Right ventricle myocardium inferior (tissue), 1 donor: ENCODE results near the gene TNFRSF21. TPM values are rescaled to one million over a fixed set of nuclear protein-coding genes. Genes with fewer than 3 reads are reported as not detected.

Experiments
- ATAC-seq: fragments of 200-7000 bp; cut with Tn5 transposase; one replicate; pipeline ENCODE4 v1.9.1; 2020; ENCODE audit warnings: mild to moderate bottlenecking, moderate library complexity
- DNase-seq: peaks from one replicate; pipeline ENCODE4 v3.0.0; 2021; ENCODE audit errors: missing footprints
- intact Hi-C: fragments of 100-400 bp; cut with DNase I; formaldehyde crosslinking; loops from one replicate; pipeline ENCODE4 v1.11.0; 2022
- total RNA-seq: library from RNA; stranded (reverse); fragmentation: NEBNext Ultra II Directional; extraction: Animal tissue kit (Norgen Biotek cat#: 25700); gene quantifications from one replicate; pipeline ENCODE4 v1.2.1, GENCODE V29; 2021
- donor health status: DM: no; HTN: yes; CAD: no; lungs with severe emphysema.

TNFRSF21 gene
- total RNA-seq, 1 donor from 2014 or later: 15.3 TPM

GRCh38 chr6:47261191-47261590, 48.5 kb downstream of the TNFRSF21 start:
- DNase-seq: no peak
- intact Hi-C loops: no loop called here
- ATAC-seq: no peak

GRCh38 chr6:47260021-47260420, 49.7 kb downstream of the TNFRSF21 start:
- intact Hi-C loops: no loop called here
- DNase-seq (no peak), ATAC-seq (no peak)

DNA sequence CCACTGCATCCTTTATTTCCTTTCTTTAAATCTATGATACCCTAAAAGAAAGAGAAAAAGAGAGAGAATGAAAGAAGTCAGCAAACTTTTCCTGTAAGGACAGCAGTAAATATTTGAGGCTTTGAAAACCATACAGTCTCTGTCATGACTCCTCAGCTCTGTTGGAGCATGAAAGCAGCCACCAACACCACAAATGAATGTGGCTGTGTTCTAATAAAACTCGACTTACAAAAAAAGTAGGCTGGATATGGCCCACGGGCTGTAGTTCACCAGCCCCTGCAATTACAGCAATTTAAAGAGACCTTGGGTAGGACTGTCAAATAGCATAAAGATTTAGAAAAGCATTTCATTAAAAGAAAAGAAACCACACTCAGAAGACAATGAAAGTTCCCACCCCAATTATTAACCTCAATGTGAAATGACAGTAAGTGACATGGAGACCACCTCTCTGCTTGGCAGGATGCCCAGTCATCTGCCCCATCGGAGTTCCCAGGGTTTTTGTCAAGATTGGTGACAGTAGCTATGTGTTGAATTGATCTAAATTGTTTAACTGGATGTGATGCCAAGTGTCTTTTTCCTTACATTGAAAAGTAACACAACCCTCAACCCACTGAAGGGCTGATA, 50.9 kb downstream of the TNFRSF21 start:
- intact Hi-C loops: no loop called here
- DNase-seq (no peak), ATAC-seq (no peak)

DNA sequence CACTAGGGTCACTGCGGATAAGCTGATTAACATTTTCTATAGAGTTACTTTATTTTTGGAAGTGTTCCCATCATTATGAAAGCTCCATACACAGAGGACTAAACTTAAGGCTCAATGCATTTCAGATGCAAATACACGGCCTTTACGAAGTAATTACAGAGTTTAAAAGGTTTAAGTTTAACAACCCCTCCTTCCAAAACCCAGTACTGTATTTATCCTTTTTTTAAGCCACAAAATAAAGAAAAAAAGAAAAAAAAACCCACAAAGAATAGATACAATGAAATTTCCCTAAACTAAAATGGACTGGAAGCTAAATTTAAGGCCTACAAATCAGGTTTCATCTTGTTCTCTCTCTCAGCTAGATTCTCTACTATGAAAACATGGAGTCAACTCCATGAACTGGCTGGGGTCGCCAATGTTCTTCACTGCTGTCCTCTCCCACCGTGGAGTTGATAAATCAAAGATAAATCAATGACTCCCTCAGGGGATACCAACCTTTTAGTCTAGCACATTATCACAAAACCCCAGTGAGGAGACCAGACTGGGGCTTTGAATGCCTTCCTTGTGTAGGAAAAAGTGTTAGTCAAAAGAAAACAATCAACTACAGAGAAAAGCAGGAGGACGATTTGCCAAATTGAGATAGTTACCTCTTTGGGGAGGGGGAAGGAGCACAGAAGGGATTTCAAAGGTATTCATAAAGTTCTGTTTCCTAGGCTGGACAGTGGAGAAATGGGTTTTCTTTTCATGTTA, 52.5 kb downstream of the TNFRSF21 start:
- ATAC-seq (no peak), DNase-seq (no peak)
- intact Hi-C loops: no loop called here

- DNase-seq: no peak
- intact Hi-C loops: no loop called here
- ATAC-seq: no peak
These were observed 53.3 kb downstream of the TNFRSF21 start for GRCh38 chr6:47256361-47256760.

DNA sequence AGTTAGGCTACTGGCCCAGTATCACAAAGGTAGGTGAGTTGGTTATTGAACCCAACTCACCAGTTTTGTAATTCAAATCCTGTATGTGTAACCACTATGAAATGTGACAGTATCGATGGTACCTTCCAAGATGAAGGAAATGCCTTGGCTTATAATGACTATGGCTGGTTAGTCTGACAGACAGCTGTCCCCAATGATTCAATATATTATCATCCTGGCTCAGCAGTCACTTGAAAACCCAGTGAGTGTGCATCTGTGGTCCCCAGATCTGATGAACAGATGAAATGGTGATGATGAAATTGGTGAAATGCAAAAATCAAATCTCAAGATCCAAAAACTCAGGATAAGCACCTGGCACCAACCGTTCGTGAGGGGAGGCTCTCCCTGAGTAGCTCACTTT, 54.8 kb downstream of the TNFRSF21 start:
- ATAC-seq (no peak), DNase-seq (no peak)
- intact Hi-C loops: no loop called here

DNA sequence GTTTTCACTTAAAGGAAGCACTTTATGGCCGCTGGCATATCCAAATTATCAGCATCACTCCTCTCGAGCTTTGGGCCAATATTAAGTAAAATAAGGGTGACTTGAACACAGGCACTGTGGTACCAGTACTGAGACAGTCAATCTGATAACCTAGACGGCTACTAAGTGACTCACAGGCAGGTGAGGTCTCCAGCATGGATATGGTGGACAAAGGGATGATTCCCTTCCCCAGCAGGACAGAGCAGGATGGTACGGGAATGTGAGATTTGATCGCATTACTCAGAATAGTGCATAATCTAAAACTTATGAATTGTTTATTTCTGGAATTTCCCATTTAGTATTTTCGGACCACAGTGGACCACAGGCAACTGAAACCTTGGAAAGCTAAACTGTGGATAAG, 55.7 kb downstream of the TNFRSF21 start:
- ATAC-seq (no peak), DNase-seq (no peak)
- intact Hi-C loops: no loop called here

DNA sequence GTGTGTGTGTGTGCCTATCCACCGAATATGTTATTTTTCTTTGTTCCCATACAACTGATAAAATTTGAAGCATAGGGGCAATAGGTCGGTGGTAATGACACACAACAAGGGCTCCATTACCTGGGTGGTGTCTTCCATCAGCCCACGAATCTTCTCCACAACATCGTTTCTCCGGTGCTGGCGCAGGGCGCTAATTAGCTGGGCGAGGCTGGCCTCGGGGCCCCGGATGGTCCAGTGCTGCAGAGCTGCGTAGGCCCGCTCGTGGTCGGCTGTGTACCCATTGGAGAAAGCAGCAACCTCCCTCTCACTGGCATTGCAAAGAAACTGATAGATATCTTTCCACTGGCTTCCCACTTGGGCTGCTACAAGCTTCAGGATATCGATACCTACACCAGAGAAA, 56.6 kb downstream of the TNFRSF21 start:
- intact Hi-C loops: no loop called here
- DNase-seq: no peak
- no peak for ATAC-seq

DNA sequence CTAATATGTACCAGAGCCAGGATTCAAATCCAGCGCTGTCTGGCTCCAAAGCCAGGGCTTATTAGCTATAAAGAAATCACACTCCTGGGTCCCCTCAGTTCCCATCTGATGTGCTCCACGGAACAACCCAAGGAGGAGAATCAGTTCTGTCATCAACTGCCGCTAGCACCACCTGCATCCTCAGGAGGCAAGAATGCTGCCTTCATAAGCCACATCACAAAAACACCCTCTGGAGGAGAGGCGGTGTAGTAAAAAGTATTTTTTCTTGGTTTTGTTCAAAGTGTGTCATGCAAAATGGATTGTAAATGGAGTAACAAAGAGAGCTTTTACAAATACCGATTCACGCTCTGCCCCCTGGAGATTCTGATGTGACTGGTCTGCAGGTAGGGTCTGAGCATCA, 57.1 kb downstream of the TNFRSF21 start:
- intact Hi-C loops: no loop called here

GRCh38 chr6:47251396-47251795, 58.3 kb downstream of the TNFRSF21 start:
- no peak for DNase-seq
- intact Hi-C loops: no loop called here
- no peak for ATAC-seq

More for the DNA sequence above, 57.1 kb downstream of the TNFRSF21 start:
- no peak for ATAC-seq
- no peak for DNase-seq

DNA sequence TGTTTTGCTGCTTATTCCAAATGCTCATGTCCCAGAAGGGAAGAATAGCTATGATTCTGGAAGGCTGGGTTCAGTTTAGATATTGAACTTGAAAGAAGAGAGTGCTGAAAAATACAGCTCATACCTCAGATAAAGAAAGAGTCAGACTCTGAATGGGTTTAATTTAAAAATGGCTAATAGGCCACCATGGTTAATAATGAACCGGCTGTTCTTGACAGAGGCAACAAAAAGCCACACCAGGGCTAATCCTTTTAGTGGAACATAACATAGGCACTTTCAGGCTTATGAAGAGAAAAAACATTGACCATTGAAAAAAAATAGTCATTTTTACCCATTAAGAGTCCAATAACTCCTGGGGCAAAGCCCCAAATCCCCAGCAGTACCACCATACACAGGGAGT, 59.4 kb downstream of the TNFRSF21 start:
- DNase-seq (no peak), ATAC-seq (no peak)
- intact Hi-C loops: no loop called here

GRCh38 chr6:47248446-47248845, 61.3 kb downstream of the TNFRSF21 start:
- no peak for ATAC-seq
- intact Hi-C loops: loop anchor here (5.0 kb wide), 1 partner anchor 59 kb away; the partner anchor contains the start of gene TNFRSF21

DNA sequence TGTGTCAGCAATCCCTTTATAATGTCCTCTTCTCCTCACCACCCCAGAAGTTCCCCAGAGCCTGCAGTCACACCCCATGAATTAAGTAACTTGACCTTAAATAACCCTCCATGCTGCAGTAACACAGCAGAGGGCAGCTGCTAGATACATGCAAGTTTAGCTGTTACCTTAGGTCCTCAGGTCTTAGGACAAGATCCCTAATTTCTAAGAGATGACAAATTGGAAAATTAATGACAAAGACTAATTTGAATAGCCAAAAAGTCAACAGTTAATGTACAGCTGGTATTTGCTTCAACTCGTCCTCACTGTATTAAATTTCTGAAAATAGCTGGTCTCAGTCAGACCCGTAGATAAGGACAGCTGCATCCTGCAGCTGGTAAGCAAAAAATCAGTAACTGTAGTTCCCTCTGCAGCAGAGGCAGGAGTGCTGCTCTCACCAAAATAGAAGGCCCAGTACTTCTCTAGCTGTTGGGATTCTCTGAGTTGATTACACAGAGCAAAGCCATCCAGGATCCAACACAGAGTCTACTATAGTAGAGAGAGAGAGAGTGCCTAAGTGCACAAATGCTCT, 62.4 kb downstream of the TNFRSF21 start:
- ATAC-seq (peak; percentile 82), DNase-seq (no peak)
- intact Hi-C loops: loop anchor here (5.0 kb wide), 1 partner anchor 60 kb away; the partner anchor contains the start of gene TNFRSF21

More at GRCh38 chr6:47248446-47248845, 61.3 kb downstream of the TNFRSF21 start:
- DNase-seq: no peak

DNA sequence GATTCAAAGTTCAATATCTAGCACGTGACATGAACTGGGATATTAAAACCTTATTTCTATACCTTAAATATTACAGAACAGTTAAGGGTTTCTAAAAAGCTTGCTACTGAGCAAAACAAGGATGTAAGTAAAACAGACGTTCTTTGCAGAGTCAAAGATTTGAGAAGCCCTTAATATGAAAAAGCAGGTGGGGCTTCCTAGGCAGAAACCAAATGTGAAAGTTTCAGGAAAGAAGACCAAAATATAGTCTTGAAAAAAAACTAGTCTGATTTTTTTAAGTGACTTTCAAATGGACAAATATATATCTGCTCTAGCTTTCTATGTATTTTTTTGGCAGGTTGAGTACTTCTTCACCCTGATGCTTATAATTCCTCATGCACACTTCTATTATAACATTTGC, 63.2 kb downstream of the TNFRSF21 start:
- ATAC-seq: no peak
- intact Hi-C loops: loop anchor here (5.0 kb wide), 1 partner anchor 61 kb away; the partner anchor contains the start of gene TNFRSF21
- DNase-seq: no peak

DNA sequence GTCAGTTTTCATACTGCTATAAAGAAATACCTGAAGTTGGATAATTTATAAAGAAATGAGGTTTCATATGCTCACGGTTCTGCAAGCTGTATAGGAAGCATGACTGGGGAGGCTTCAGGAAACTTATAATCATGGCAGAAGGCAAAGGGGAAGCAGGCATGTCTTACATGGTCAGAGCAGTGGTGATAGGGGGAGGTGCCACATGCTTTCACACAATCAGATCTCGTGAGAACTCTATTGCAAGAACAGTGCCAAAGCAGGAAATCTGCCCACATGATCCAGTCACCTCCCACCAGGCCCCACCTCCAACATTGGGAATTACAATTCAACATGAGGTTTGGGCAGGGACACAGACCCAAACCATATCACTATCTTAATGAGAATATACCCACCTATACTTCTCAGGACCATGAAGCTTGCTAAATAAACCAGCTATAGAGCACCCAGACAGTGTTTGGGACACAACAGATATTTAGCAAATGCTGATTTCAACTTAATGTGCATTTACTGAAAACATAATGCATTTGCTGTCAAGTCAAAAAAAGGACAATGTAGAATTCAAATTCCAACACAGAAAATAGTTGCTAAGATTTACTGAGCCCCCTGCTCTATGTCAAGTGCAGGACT, 63.8 kb downstream of the TNFRSF21 start:
- intact Hi-C loops: loop anchor here (5.0 kb wide), 1 partner anchor 61 kb away; the partner anchor contains the start of gene TNFRSF21
- ATAC-seq: no peak

DNA sequence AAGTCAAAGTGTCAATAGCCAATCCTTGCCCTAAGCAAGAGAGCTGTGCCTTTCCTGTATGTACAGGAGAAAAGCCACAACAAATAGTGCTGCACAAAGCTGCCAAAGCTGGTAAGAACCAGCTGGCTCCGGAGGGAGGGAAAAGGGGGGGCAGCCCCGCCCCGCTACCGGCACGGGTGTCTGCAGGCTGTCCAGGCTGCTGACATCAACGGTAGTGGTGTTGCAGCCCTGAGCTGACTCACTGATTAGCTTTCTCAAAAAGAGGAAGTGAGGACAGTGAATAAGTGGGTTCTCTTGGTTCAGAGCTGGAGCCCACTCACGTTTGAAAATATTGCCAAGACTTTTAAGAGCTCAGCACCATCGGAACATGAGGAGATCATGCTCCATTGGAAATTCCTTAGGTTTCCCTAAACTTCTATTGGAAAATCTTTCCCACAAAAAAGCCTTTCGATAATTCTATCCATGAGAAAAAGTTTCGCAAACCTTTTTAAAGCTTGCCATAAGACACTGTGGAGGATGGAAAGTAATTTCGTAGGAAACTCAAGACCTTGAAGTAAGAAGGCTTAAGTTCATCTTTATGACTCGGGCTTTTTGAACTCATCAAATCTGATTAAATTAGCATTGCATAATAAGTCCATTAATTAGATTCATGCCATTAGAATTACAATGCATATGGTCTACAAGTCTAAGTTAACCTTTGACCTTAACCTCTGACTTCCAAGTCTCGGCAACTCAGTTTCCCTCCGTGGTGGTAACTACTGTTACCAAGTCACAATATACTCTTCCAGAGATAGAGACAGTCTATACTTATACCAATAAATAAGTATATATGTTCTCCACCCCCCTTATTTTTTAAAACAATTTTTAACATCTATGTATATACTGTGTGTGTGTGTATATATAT, 67.0 kb downstream of the TNFRSF21 start:
- peak; percentile 93 for DNase-seq
- ATAC-seq: peak; percentile 95
- intact Hi-C loops: loop anchor here (5.0 kb wide), 1 partner anchor 145 kb away; no protein-coding TSS in a partner anchor

More for the DNA sequence above, 63.8 kb downstream of the TNFRSF21 start:
- no peak for DNase-seq

DNA sequence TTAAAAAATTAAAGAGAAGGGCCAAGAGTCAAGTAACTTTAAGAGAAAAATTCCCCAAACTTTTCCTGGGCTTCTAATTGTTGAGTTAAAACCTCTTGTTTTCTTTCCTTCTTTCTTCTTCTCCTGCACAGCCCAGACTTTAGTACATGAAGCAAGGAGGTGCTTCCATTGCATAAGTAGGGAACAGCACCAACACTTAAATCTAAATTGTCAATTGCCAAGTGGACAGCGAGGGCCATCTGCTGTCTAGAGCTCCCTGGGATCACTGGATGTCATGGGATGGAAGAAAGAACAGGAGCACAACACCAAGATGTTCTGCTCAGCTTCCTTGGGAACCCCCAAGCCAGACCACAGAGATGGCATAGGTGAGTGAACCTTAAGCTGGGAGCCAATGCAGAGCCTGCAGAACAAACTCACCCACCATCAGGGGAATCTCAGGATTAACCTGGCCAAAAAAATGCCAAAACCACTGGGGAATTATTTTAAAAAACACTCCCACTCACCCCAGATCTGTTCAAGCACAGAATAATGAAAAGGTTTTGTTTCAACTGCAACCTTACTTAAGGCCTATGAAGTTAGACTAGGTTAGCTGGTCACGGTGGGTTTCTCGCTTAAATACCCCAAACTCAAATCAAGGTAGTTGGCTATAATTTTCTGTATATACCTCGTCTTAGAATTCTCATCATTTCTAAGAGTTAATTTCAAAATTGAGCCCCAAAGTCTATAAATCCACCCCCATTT, 67.8 kb downstream of the TNFRSF21 start:
- DNase-seq (no peak), ATAC-seq (peak; percentile 63)
- intact Hi-C loops: loop anchor here (5.0 kb wide), 1 partner anchor 145 kb away; no protein-coding TSS in a partner anchor
